Fibroblast of lung (primary cell): Measurements from ENCODE around the gene DCST2.

Source experiments
- EZH2 ChIP-seq: IDR thresholded peaks from 2 replicates; pipeline ENCODE4 v1.5.1; 2012; ENCODE audit warnings: low read length, control low read depth, mild to moderate bottlenecking; ENCODE audit errors: missing control alignments
- TF ChIP-seq, protein P1 (sequence below), 2 donors: IDR thresholded peaks in 1 of 2; conservative IDR thresholded peaks in 1 of 2; 1 replicate in 1 of 2; 2 replicates in 1 of 2; pipeline ENCODE4 v1.5.1; 2011 to 2012; ENCODE audit warnings: low read length in 2 of 2, control low read depth in 1 of 2, inconsistent platforms in 1 of 2, low read depth in 1 of 2, mild to moderate bottlenecking in 1 of 2

DNA sequence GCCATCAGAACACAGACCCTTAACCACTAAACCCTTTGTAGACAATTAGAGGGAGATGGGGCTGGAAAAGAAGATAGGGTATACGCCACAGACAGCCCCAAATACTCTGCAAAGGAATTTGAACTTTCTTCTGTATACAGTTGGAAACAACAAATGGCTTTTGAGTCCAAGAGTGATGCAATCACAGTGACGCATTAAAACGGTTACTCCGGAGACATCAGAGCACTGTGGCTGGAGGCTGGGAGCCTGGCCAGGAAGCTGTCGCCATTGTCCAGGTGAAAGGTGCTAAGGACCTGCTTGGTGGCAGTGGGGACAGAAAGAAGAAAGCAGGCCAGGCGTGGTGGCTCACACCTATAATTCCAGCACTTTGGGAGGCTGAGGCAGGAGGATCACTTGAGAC, 46.3 kb downstream of the DCST2 start:
- TF ChIP-seq, protein P1, sequence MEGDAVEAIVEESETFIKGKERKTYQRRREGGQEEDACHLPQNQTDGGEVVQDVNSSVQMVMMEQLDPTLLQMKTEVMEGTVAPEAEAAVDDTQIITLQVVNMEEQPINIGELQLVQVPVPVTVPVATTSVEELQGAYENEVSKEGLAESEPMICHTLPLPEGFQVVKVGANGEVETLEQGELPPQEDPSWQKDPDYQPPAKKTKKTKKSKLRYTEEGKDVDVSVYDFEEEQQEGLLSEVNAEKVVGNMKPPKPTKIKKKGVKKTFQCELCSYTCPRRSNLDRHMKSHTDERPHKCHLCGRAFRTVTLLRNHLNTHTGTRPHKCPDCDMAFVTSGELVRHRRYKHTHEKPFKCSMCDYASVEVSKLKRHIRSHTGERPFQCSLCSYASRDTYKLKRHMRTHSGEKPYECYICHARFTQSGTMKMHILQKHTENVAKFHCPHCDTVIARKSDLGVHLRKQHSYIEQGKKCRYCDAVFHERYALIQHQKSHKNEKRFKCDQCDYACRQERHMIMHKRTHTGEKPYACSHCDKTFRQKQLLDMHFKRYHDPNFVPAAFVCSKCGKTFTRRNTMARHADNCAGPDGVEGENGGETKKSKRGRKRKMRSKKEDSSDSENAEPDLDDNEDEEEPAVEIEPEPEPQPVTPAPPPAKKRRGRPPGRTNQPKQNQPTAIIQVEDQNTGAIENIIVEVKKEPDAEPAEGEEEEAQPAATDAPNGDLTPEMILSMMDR (conservative IDR thresholded peaks at IDR 0.05 in 1 of 2, IDR thresholded peaks at IDR 0.05 in 1 of 2; ENCODE audit: low read depth in 1 of 2, low read length in 2 of 2) = no peak
- no peak for TF ChIP-seq EZH2
